Epithelial cell of esophagus (primary cell): ENCODE data around the gene MCM6.

Experiments used
- DNase-seq: peaks from one replicate; pipeline ENCODE4 v3.0.0; 2010; ENCODE audit warnings: low read depth
- H3K4me3 ChIP-seq: 2 replicates; pipeline ENCODE4 v1.5.1; 2011; ENCODE audit warnings: mild to moderate bottlenecking, low read length, control low read depth
- TF ChIP-seq, protein P1 (sequence below): IDR thresholded peaks from 2 replicates; pipeline ENCODE4 v1.5.1; 2011; ENCODE audit warnings: low read depth, mild to moderate bottlenecking, low read length, control low read depth, inconsistent platforms; ENCODE audit not compliant: insufficient read depth; ENCODE audit errors: missing control alignments

The MCM6 gene

DNA sequence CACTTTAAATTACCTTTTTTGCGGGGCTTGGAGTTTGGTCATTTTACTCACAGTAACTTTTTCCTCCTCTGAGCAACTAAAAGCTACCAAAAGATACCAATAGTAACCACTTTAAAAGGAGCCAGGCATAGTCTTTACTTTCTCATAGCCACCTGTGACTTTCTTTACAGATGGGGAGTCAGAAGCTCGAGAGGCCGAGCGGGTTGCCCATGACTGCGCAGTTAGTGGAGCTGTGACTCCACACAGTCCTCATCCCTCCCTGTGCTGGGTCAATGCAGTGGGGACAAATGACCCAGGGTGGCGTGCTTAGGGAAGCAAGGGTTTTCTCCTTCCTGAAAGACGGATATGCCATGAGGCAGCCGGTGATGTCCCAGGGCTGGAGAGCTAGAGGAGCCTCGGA is 51.1 kb downstream of the MCM6 start:
- no peak for DNase-seq
- H3K4me3 ChIP-seq: no peak overlapping the region
- TF ChIP-seq, protein P1, sequence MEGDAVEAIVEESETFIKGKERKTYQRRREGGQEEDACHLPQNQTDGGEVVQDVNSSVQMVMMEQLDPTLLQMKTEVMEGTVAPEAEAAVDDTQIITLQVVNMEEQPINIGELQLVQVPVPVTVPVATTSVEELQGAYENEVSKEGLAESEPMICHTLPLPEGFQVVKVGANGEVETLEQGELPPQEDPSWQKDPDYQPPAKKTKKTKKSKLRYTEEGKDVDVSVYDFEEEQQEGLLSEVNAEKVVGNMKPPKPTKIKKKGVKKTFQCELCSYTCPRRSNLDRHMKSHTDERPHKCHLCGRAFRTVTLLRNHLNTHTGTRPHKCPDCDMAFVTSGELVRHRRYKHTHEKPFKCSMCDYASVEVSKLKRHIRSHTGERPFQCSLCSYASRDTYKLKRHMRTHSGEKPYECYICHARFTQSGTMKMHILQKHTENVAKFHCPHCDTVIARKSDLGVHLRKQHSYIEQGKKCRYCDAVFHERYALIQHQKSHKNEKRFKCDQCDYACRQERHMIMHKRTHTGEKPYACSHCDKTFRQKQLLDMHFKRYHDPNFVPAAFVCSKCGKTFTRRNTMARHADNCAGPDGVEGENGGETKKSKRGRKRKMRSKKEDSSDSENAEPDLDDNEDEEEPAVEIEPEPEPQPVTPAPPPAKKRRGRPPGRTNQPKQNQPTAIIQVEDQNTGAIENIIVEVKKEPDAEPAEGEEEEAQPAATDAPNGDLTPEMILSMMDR: no peak

DNA sequence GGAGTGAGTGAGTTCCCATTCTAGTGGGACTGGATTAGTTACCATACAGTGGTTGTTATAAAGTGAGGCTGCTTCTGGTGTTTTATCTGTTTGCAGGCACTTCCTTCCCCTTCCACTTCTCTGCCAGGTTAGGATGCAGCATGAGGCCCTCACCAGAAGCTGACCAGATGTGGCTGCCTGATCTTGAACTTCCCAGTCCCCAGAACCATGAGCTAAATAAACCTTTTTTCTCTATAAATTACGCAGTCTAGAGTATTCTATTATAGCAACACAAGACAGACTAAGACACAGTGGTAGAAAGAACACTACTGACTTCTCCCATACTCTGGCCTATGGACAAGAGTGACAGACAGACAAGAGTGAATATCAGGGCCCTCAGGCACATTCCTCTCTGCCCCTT is 53.4 kb downstream of the MCM6 start:
- DNase-seq: no peak
- TF ChIP-seq, protein P1: no peak
- H3K4me3 ChIP-seq: no peak overlapping the region

DNA sequence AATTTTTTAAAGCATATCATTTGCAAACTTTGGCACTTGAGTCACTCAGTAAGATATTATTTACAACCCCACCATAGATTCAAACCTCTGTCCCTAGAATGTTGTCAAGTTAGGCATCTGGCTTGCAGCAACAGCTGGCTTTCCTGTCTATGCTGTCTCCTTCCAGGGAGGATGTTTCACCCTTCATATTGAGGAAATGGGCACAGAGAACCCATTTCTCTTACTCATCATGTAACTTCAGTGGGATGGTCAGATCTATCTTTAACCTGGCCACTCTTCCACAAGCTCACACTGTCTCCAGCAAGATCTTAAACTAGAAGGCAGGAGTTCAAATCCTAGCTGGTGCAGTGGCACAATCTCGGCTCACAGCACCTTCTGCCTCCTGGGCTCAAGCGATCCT is 55.1 kb downstream of the MCM6 start:
- DNase-seq: no peak
- H3K4me3 ChIP-seq: no peak overlapping the region

DNA sequence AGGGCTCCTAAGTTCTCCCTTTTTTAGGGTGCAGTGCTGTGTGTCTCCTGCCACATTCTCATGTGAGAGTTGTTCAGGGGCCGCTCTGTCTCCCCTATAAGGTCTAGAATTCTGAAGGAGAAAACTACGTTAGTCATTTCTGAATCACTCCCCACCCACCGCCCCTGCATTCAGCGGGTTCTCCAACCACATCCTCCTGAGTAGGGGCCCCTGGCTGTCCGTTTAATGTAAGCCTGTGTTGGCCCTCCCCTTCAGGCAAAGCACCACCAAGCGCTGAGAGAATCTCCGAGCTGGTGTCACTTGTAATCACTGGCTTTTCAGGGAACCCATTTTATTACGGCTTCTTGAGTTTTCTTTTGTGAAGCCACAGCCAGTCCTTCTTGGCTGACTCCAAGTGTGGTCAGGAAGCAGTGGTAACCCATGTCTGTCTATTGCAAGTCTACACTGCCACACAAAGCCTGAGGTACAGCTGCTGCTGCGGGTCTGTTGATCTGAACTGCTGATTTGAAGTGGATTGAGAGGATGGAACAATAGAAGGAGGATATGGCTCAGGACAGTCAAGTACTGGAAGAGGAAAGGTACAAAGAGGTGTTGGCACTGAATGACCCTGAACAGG is 56.1 kb downstream of the MCM6 start:
- TF ChIP-seq, protein P1: no peak
- no peak overlapping the region for H3K4me3 ChIP-seq
- DNase-seq: no peak

More for the DNA sequence above, 55.1 kb downstream of the MCM6 start:
- TF ChIP-seq, protein P1: no peak

DNA sequence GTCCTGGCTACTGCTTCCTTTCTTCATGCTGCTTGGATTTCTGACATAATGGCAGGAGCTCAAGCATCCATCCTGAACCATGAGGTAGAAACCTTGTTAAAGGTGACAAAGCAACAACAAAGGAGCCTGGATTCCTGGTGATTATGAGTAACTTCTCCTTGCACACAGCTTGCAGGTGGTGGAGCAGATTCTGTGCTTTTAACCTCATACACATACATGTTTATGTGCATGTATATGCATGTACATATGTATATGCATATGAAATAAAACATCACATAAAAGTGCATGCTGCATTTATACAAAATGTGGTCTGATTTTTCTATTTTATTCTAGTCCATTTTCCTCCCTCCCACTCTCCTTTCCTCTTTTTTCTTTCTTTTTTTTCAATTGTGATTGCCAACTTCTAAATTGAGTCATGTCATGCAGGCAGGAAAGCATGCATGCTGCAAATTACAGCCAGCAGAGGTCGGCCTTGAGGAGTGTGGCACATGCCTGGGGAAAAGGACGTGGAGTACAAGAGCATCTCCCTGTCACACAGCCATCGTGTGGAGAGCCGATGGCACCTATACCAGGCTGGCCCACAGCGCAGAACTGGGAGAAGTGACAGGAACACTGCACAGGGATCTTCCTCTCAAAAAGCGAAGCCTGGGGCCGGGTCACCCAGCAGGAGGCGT is 57.2 kb downstream of the MCM6 start:
- peak; percentile 46 for DNase-seq
- TF ChIP-seq, protein P1: peak; percentile 51
- H3K4me3 ChIP-seq: no peak overlapping the region

DNA sequence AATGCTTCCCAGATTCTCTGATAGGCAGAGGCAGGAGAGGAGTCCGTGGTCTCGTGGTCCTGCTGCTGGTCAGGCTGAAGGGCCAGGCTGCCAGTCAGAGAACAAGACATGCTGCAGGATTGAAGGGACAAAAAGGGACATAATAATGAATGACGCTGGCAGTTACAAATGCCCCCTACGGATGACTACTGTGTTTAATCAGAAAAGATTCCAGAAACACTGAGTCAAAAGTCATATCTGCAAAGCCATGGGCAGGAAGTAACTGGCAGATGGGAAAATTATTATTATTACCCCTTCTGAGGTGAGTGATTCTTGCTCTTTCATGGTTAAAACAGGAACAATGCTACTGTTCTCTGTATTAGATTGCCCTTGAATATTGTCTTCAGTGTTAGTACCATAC is 58.3 kb downstream of the MCM6 start:
- no peak overlapping the region for H3K4me3 ChIP-seq
- TF ChIP-seq, protein P1: no peak
- peak; percentile 36 for DNase-seq

DNA sequence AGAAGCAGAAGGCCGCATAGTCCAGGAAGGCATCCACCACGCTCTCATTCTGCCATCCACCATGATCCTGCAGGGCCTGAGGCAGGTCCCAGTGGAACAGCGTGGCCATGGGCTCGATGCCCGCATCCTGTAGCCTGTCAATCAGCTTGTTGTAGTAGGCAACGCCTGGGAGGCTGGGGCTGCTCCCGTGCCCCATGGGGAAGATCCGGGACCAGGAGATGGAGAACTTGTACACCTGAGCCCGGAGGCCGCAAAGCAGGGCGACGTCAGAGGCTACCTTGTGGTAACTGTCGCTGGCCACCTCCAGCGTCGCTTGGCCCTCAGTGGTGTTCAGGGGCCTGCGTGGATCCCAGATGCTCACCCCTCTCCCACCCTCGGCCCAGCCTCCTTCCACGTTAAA is 58.8 kb downstream of the MCM6 start:
- H3K4me3 ChIP-seq: no peak overlapping the region
- no peak for DNase-seq
- TF ChIP-seq, protein P1: no peak
